HG02610 (cell line): Measurements from ENCODE around the gene TSTD1.

ENCODE experiments used
- ATAC-seq: cut with Tn5 transposase; IDR thresholded peaks from one replicate; pipeline ENCODE4 v1.9.1; 2021; ENCODE audit warnings: mild to moderate bottlenecking, moderate library complexity; ENCODE audit not compliant: unreplicated experiment

TSTD1 gene

GRCh38 chr1:161038523-161039153 is at the start of gene TSTD1:
Gene TSTD1 (minus strand): TSS chr1:161038964. CDS start chr1:161038889, 75 bp downstream.
- peak; percentile 83 for ATAC-seq

GRCh38 chr1:161086457-161086856 is 47.7 kb upstream of the TSTD1 start:
- no peak for ATAC-seq

GRCh38 chr1:161085165-161085564 is 46.4 kb upstream of the TSTD1 start:
- ATAC-seq = no peak

- no peak for ATAC-seq
Measured at GRCh38 chr1:161084597-161084988, 45.8 kb upstream of the TSTD1 start.

GRCh38 chr1:161083748-161084596 is 45.2 kb upstream of the TSTD1 start:
- ATAC-seq = no peak

- ATAC-seq = no peak
Measured at GRCh38 chr1:161082996-161083747, 44.4 kb upstream of the TSTD1 start.

- ATAC-seq = no peak
Measured at GRCh38 chr1:161082483-161082882, 43.7 kb upstream of the TSTD1 start.

GRCh38 chr1:161081519-161081918 is 42.8 kb upstream of the TSTD1 start:
- no peak for ATAC-seq

GRCh38 chr1:161080441-161081405 is 42.0 kb upstream of the TSTD1 start:
- ATAC-seq = no peak

GRCh38 chr1:161079436-161080110 is 40.8 kb upstream of the TSTD1 start:
- no peak for ATAC-seq

- ATAC-seq = no peak
Measured at GRCh38 chr1:161077426-161077825, 38.7 kb upstream of the TSTD1 start.

- ATAC-seq = no peak
Measured at GRCh38 chr1:161076410-161076809, 37.6 kb upstream of the TSTD1 start.

GRCh38 chr1:161074676-161075368 is 36.1 kb upstream of the TSTD1 start:
- ATAC-seq = no peak

GRCh38 chr1:161073474-161074121 is 34.8 kb upstream of the TSTD1 start:
- ATAC-seq = no peak

- no peak for ATAC-seq
Measured at GRCh38 chr1:161072751-161073449, 34.1 kb upstream of the TSTD1 start.

GRCh38 chr1:161071886-161072371 is 33.2 kb upstream of the TSTD1 start:
- no peak for ATAC-seq

GRCh38 chr1:161070761-161071160 is 32.0 kb upstream of the TSTD1 start:
- no peak for ATAC-seq

GRCh38 chr1:161069731-161070270 is 31.0 kb upstream of the TSTD1 start, which contains the start of gene ARHGAP30:
Gene ARHGAP30 (minus strand): TSS chr1:161069891. CDS start chr1:161069624, 267 bp downstream.
- ATAC-seq = peak; percentile 90
